Right renal pelvis (tissue), 4 donors: ENCODE data around the gene SIGLEC15. TPM values are rescaled to one million over a fixed set of nuclear protein-coding genes. Genes with fewer than 3 reads are reported as not detected.
"Not testable (repeated sequence)": the region's sequence is repeated elsewhere in the genome, so short reads cannot be mapped to it uniquely, and the experiment has no call there.

Experiments
- DNase-seq, 4 donors: peaks; one replicate each; pipeline ENCODE4 v3.0.0-alpha.2; 2013; ENCODE audit warnings: low read depth in 4 of 4, low spot score in 3 of 4, missing footprints in 1 of 4
- polyA plus RNA-seq, 4 donors: library from polyadenylated mRNA; unstranded; fragments of 120-200 nt; gene quantifications; one replicate each; pipeline ENCODE4 v1.2.1, GENCODE V29; 2013; ENCODE audit not compliant: insufficient read length in 4 of 4

SIGLEC15 gene, protein sequence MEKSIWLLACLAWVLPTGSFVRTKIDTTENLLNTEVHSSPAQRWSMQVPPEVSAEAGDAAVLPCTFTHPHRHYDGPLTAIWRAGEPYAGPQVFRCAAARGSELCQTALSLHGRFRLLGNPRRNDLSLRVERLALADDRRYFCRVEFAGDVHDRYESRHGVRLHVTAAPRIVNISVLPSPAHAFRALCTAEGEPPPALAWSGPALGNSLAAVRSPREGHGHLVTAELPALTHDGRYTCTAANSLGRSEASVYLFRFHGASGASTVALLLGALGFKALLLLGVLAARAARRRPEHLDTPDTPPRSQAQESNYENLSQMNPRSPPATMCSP
- under 1 TPM; 0.35 to 0.79 (median 0.51) TPM for polyA plus RNA-seq

DNA sequence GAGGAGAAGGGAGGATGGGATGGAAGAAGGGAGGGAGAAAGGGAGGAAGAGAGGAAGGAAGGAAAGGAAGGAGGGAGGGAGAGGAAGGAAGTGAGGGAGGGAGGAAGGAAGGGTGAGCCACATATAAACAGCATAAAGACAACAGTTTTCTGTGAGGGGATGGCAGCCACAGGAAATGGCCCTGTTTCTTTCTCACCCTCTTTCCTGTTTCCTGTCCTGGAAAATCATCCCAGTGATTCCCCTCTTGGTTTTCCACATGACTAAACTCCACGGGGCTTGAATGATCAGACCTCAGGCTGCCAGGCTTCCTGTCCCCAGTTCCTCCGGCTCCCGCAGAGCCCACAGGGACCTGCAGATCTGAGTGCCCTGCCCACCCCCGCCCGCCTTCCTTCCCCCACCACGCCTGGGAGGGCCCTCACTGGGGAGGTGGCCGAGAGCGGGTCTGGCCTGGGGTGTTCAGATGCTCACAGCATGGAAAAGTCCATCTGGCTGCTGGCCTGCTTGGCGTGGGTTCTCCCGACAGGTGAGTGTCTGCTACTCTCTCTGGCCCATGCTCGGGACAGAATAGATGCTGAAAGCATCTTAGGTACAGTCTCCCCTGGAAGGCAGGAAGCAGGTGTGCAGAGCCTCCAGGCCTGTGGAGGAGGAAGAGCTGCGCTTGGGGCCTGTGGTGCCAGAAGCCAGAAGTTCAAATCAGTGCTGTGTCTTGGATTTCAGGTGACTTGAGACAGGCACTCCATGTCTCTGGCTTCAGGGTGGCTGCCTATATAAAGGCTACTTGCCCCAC, at the start of gene SIGLEC15:
TSS of gene SIGLEC15 (plus strand) at position 418 of the 787 bp plus-strand sequence. CDS start at position 472, 54 bp downstream.
- DNase-seq, result no peak

DNA sequence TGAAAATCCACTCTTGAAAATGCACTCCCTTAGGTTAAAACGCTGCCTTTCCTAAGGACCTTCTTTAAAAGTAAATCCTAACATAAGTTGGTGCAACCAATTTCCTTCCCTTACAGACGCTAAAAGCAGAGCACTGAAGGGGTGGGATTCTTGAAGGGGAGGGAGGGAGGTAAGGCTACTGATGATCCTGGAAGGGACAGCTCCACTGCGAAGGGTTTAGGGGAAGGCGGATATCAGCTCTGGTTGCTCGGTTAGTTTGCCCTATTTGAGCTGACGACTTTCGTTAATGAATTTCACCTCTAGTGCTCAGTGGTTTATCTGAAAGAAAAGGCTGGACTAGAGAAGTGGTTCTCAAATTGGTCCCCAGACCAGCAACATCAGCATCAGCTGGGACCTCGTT, 49.7 kb upstream of the SIGLEC15 start:
- DNase-seq, result peak in 1 of 4 donors; percentile 8

DNA sequence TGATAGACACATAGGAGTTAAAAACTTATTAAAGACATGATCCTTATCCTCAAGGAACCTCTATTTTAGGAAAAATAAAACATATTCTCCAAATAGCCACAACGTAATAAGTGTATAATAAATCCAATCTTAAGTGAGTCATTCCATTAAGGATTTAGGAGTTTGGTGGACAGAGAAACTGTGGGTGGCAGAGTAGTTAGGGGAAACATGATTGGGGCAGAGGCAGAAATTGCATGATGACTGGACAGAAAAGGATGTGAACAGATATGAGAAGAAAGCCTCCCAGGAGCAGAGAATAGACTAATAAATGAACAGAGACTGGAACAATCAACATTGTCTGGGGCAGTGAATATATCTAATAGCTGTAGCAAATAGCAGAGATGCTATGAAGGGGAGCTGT, 48.1 kb upstream of the SIGLEC15 start:
- DNase-seq, result no peak

DNA sequence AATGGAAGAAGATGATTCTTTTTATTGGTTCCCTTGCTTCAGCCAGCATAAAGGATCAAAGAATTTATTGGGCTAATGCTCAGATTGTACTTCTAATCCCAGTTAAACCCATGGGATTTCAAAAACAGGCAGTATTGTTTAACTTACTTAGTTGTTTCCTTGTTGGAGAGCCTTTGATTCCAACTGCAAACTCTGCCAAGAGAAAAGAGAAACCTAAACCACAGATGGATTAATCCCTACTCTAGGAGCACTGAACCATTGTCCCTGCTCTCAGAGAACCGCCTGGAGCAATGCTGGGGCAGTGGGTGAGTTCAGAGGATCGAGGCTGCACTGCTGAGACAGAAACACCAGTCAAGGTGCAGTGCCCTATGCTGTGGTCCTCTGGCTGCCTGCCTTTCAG, 44.9 kb upstream of the SIGLEC15 start:
- DNase-seq, result no peak

DNA sequence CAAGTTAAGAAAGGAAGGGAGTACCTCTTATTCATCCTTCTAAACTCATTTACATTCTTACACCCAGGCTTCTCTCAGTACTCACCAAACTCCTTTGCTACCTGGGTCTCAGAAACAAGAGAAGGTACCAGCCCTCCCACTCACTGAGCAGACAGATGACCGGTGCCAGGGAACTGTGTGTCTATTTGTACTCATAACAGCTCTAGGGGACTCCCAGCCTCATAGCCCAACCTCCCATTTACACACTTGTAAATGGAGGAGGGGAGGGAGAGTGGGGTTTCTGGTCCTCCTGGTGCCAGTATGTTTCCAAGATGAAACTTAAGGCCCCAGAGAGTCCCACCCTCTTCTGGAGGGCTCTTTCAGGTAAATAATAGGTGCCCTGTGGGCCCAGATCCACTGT, 42.8 kb upstream of the SIGLEC15 start:
- no peak for DNase-seq

DNA sequence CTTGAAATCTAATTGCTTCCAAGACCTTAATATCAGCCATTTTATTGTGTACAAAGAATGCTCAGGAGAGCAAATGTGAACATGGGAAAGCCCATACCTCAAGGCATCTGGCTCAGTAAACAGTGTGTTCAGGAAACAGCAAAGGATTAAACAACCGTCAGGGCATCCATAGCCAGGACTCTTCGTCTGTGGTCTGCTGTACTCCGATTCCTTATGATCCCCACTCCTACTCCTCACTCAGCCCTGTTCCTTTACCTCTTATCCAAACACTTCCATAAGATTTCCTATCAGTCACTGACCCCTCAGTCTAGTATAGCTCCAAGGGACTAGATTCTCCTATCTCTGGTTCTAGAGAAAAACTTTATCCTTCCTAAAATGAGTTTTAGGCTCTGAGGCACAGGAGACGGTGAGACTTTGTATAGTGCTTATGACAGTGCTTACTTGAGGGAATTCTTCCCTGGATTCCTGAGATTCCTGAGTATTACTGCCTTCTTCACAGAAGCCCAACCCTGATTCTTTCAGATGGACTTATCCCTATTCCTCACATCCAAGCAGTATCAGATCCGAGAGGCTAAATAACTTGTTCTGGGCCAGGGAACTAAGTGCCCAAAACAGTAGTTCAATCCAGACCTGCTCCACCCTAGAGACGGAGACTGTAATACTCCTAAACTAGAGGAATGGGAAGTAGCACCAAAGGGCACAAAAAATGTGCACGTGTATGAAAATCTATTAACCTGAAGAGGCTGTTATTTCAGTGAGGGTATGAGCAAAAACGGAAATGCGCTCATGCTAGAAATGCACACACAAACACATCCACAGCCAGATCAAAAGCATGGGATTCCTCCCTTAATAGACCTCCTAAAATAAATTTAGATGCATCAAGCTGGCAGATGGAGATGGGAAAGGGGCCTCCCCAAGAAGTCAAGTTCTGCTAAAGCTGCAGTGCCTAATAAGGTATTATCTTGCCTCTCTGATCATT, 42.1 kb upstream of the SIGLEC15 start:
- no peak for DNase-seq

DNA sequence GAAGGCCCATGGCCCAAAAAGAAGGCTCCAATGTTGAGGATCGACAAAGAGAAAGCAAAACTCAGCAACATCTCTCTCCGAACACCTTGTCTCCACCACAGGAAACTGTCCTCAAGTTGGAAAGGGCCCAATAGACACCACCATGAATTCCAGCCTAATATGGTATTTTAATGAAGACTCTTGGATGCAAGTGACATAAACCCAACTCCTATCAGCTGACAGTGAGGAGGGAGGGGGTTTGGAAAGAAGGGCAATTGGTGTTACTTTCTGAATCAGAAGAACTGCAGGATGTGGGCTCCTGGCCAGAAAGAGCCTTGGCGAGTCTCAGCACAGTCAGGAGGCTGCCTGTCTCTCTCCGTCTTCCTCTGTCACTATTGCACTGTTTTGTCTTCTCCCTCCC, 40.3 kb upstream of the SIGLEC15 start:
- no peak for DNase-seq

DNA sequence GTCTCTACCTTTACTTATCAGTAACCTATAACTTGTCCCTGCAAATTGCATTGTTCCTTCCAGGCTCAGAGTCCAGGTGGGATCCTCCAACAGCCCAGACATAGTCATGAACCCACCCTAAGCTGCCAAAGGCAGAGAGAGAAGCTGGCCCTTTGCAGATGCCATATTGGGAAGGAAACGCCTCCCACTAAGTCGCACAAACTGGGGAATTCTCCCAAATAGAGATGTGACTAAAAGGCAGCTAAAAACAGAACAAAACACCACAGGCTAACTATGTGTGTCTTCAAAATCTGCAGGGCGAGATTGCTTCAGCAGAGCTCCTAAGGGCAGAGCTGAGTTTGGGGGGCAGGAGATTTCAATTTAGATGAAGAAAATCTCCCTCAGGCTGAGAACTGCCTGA, 38.5 kb upstream of the SIGLEC15 start:
- no peak for DNase-seq

DNA sequence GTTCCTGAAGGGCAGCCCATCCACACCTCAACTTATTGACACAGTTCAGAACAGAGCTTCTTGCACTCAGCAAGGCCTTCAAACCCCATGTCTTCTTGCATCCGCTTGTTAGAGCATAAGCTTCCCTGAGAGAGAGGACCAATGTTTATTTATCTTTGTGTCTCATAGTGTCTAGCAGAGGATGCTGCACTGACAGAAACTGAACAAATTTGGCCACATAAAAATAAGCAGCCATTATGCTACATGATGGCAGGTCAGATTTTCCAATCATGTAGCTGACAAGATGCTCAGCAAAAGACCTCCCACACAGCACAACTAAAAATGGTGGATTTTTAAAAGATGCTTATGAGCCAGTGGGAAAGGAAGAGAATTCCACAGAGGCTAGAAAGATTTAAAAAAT, 38.1 kb upstream of the SIGLEC15 start:
- no peak for DNase-seq

DNA sequence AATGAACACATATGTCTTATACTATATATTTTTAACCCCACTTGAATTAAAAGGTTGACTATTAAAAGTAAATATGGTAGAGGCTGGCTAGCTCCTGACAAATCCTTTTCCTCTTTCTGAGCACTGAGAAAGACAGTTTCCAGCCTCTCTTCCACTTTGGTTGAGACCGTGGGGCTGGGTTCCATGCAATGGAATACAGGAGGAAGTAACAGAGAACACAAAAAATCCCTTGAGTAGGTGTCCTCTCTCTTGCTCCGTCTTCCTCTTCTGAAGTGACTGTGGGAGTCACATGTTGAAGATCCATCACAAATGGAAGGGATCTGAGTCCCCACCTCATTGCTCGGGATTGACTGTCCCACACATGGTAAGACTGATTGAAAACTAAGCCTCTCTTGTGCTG, 36.6 kb upstream of the SIGLEC15 start:
- DNase-seq, result no peak

DNA sequence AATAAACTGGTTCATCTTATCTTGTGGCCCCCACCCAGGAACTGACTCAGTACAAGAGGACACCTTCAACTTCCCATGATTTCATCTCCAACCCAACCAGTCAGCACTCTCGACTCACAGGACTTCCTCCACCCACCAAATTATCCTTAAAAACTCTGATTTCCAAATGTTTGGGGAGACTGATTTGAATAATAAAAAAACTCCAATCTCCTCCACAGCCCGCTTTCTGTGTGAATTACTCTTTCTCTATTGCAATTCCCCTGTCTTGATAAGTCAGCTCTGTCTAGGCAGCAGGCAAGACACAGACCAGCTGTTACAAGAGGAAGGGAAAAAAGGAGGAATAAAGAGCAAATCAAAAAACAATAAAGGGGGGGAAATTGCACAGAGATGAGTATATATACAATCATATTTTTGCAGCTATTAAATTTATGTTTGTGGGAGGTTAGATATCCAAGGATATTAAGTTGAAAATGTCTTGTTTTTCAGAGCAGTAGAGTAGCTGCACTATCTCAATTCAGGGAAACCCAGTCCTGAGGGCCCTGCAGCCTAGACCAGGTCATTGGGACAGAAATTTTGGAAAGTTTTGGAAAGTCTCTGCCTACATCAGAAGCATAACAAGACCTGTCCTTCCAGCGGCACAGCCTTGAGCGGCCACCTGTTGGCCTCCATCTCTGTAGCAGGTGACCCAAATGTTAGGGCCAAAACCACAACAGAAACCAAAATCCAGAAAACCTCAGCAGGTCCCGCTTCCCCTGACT, 32.8 kb upstream of the SIGLEC15 start:
- no peak for DNase-seq

DNA sequence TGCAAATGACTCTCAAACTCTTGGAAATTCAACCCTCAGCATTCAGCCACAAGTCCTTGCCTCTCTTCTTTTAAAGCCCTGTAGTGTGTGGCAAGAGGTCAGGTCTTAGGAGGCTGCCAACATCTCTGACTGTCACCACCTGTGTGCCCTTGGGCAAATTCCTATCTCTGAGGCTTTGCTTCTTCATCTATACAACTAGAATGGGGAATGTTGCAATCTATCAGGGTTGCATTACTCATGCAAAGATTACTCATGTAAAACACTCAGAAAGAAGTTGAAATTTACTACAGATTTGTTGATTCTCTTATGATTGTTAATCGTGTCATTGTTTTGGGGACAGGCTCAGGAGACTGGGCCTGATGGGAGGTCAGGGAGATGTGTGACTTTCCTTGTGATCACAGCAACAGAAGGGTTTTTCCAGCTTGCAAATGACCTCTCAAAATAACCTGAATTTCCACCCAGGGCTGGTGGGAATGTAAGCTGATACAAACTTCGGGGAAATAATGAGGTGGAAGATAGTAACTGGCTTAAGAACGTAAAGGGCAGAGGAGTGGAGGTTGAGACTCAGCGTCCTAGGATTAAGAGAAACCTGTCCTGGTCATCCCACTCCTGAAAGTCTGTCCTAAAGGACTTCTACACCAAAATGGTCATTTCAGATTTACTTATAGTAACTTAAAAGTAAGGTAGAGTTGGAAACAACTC, 32.1 kb upstream of the SIGLEC15 start:
- no peak for DNase-seq

DNA sequence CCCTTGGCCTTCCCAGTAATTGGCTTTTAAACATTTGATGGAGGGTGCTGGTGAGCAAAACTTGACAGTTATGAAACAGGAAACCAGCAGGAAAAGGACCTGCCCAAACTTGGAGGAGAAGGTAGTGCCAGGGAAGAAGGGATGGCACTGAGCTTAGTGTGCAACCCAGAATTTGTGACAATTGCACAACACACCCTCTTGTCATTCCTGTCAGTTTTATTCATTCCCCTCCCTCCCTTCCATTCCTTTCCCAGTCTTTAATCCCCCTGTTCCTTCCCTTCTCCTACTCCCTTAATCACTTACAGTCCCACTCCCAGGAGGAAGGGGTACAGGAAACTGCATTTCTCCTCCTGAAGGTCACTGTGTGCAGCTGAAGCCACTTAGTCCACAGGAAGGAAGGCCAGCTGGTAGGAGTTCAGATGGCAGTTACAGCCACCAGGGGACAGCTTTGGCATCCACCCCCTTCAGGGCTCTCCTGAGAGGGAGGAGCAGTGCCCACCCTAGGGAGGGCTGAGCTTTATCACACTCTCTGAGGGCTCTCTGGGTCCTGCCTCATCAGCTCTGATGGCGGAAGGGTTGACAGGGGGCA, 24.0 kb upstream of the SIGLEC15 start:
- DNase-seq, result no peak

DNA sequence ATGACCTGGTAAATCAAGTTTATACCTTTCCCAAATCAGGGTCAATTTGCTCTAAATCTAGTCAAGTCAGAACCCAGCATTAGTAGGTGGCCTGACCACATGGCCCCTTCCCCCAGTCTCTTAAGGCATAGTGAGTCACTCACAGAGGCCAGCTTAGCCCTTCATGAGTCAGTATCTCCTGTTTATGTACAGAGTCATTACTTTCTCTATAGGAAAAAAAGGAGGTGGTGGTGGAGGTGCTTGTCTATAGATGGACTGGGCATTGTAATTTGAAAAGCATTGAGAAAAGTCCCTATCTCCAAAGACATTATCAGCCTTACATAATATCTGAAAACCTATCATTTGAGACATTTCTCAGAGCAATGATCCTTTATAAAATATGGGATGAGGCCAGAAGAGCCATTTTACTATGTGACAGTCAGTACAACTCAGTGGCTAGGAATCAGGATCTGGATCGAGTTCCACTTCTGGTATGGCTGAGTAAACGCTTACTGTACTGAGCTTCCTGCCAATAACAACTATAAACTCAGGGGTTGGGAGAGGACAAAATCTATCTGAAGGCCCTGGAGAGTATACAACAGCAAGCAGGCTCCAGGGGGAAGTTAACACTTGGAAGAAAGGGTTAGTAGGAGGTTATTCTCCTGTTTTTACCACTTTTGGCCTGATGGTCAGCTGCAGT, 22.5 kb upstream of the SIGLEC15 start:
- no peak for DNase-seq

DNA sequence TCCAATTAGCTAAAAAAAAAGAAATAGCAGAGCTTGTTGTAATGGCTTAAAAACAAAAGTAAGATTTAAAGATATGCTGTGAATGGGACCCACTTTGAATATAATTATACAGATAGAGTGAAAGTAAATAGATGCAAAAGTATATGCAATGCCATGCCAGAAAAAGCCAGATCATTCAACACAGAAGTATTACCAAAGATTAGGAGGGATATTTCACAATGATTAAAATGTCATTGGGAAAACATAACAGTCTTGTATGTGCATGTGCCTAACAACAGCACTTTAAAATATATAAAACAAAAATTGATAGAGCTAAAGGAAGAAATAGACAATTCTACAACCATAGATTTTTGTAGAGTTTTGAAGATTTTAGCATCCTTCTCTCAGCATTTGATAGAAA, 19.9 kb upstream of the SIGLEC15 start:
- no peak for DNase-seq

DNA sequence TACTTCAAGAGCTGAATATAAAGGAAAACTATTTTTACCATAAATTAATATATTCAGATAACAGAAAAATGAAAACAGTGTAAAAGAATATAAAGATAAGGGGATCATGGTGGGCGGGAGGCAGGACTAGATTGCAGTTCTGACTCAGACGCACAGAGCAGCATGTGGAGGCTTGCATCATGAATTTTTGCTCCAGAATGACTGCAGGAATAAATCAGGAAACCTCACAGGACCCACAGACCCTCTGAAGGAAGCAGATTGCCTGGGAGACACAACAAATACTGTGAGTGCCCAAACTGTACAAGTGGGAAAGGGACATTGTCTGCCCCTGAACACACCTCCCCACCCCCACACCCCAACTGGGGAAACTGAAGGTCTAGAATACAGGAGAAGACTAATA, 19.2 kb upstream of the SIGLEC15 start:
- no peak for DNase-seq

DNA sequence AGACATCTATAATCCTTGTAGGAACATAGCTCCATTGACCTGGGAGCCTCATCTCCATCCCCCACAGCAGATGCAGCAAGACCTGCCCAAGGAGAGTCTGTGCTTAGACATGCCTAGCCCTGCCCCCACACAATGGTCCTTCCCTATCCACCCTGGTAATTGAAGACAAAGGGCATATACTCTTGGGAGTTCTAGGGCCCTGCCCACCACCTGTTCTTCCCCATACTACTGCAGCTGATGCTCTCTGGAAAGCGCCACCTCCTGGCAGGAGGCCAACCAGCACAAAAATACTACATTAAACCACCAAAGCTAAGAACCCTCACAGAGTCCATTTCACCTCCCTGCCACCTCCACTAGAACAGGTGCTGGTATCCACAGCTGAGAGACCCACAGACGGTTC, 18.3 kb upstream of the SIGLEC15 start:
- DNase-seq, result not testable (repeated sequence)

DNA sequence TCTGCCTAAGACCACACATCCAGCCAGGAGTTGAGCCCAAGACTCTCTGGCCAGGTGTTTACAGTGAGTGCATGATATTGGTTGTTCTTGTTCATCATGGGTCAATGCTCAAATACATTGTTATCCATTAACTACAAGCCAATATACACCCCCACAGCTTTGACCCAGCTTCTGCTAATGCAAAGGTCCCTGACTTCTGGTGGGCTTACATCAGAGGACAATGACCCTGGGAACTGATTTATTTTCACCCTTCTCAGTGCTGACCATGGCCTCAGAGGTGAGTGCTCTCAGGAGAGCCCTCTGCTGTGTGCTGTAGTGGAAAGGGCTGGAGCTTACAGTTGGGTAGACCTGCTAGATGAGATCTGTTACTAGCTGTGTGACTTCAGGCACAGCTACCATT, 10.7 kb upstream of the SIGLEC15 start:
- DNase-seq, result not testable (repeated sequence)

DNA sequence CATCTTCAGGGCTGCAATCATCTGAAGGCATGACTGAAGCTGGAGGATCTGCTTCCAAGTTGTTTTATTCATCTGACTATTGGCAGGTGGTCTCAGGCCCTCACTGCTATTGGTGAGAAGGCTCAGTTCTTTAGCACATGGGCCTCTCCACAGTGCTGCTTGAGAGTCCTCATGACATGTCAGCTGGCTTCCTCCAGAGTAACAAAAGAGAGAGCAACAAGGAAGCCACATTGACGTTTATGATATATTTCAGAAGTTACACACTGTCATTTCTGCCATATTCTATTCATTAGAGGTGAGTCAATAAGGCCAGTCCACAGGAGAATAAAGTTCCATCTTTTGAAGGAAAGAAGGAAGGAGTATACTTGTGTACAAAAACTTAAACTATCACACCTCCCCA, 7.9 kb upstream of the SIGLEC15 start:
- DNase-seq, result no peak
